A549 (cell line): ENCODE results near the gene JAML. TPM values are rescaled to one million over a fixed set of nuclear protein-coding genes. Genes with fewer than 3 reads are reported as not detected.

Experiments used
- ATAC-seq, 2 experiments: fragments of 200-7000 bp in 1 of 2; fragments of >200 bp in 1 of 2; cut with Nextera tagmentation in 1 of 2; cut with Tn5 transposase in 1 of 2; 3 replicates each; pipeline versions ENCODE4 v1.8.0 to v1.9.1; 2018 to 2020; ENCODE audit warnings: mild to moderate bottlenecking in 1 of 2, moderate library complexity in 1 of 2
- CTCF ChIA-PET: fragments of 300-600 bp; sonication (Branson Sonifier 250); formaldehyde crosslinking; extraction: SDS; loops from one replicate; lab custom pipeline; 2021; ENCODE audit warnings: antibody characterized with exemption, inconsistent platforms; lab: Yijun Ruan, JAX
- POLR2A ChIA-PET: fragments of 350-600 bp; formaldehyde crosslinking; extraction: SDS; loops from one replicate; lab custom pipeline; 2021; ENCODE audit warnings: antibody characterized with exemption, inconsistent platforms; lab: Yijun Ruan, JAX
- DNase-seq, 2 experiments: peaks; one replicate each; pipeline versions ENCODE4 v3.0.0 to v3.0.0-alpha.2; 2011 to 2016; ENCODE audit warnings: low read depth in 1 of 2, low spot score in 1 of 2
- FAIRE-seq: peaks from 2 replicates; lab custom pipeline; 2011; peaks lifted over from hg19 to GRCh38; lab: Jason Lieb, UNC
- H3K27ac ChIP-seq, 2 experiments: fragments of >200 bp; sonication (Bioruptor Twin); formaldehyde crosslinking; 3 replicates each; pipeline ENCODE4 v1.5.1; 2016 to 2017
- H3K4me1 ChIP-seq: fragments of >200 bp; sonication (Bioruptor Twin); formaldehyde crosslinking; 3 replicates; pipeline ENCODE4 v1.6.1; 2016
- H3K4me2 ChIP-seq: fragments of >200 bp; sonication (Bioruptor Twin); formaldehyde crosslinking; 3 replicates; pipeline ENCODE4 v1.6.1; 2016
- H3K4me3 ChIP-seq: fragments of >200 bp; sonication (Bioruptor Twin); formaldehyde crosslinking; 3 replicates; pipeline ENCODE4 v1.5.1; 2016
- H3K9me3 ChIP-seq: fragments of >200 bp; sonication (Bioruptor Twin); formaldehyde crosslinking; 3 replicates; pipeline ENCODE4 v1.6.1; 2016
- ATOH8 ChIP-seq: fragments of 250-450 bp; sonication (Bioruptor Pico); IDR thresholded peaks from 2 replicates; pipeline ENCODE4 v1.5.0; 2020; ENCODE audit warnings: low read depth, mild to moderate bottlenecking, moderate library complexity
- BHLHE40 ChIP-seq: IDR thresholded peaks from 2 replicates; pipeline ENCODE4 v1.6.1; 2012; ENCODE audit warnings: low read depth, low read length, inconsistent platforms
- CHD2 ChIP-seq: fragments of 150-350 bp; IDR thresholded peaks from 2 replicates; pipeline ENCODE4 v1.6.1; 2014; ENCODE audit warnings: low read length; ENCODE audit not compliant: partially characterized antibody
- CHD4 ChIP-seq: fragments of 200-600 bp; sonication (generic); IDR thresholded peaks from 2 replicates; pipeline ENCODE4 v1.6.1; 2016; ENCODE audit warnings: antibody characterized with exemption, mild to moderate bottlenecking, borderline replicate concordance
- CTCF ChIP-seq: fragments of >200 bp; sonication (Bioruptor Twin); formaldehyde crosslinking; IDR thresholded peaks from 3 replicates; pipeline ENCODE4 v1.5.1; 2016
- EP300 ChIP-seq, 2 experiments: fragments of >200 bp; sonication (Bioruptor Twin); formaldehyde crosslinking; IDR thresholded peaks; 2 replicates in 1 of 2; 3 replicates in 1 of 2; pipeline ENCODE4 v1.6.1; 2016 to 2017
- ESRRA ChIP-seq: fragments of 150-350 bp; IDR thresholded peaks from 2 replicates; pipeline ENCODE4 v1.6.1; 2014; ENCODE audit warnings: mild to moderate bottlenecking, low read length, borderline replicate concordance
- FOSL2 ChIP-seq, 2 experiments: fragments of 450-650 bp in 1 of 2; fragments of >200 bp in 1 of 2; sonication (Bioruptor Twin) in 1 of 2; formaldehyde crosslinking; IDR thresholded peaks; 2 replicates each; pipeline versions ENCODE4 v1.5.0 to v1.6.1; 2016 to 2020; ENCODE audit warnings: mild to moderate bottlenecking in 1 of 2, moderate library complexity in 1 of 2
- GATA3 ChIP-seq: IDR thresholded peaks from 2 replicates; pipeline ENCODE4 v1.6.1; 2012; ENCODE audit warnings: borderline replicate concordance
- HDAC2 ChIP-seq: fragments of 200-600 bp; sonication (generic); IDR thresholded peaks from 2 replicates; pipeline ENCODE4 v1.6.1; 2016
- HMGXB4 ChIP-seq: fragments of 250-450 bp; sonication (Bioruptor Pico); IDR thresholded peaks from 2 replicates; pipeline ENCODE4 v1.5.0; 2021; ENCODE audit warnings: mild to moderate bottlenecking, moderate library complexity, borderline replicate concordance
- KDM1A ChIP-seq: fragments of 200-600 bp; sonication (generic); IDR thresholded peaks from 2 replicates; pipeline ENCODE4 v1.6.1; 2016; ENCODE audit warnings: low read depth, mild to moderate bottlenecking
- KDM5A ChIP-seq: fragments of 200-600 bp; sonication (generic); IDR thresholded peaks from 2 replicates; pipeline ENCODE4 v1.6.1; 2016; ENCODE audit warnings: antibody characterized with exemption, mild to moderate bottlenecking
- MAFK ChIP-seq: fragments of 450-650 bp; IDR thresholded peaks from 2 replicates; pipeline ENCODE4 v1.6.1; 2014; ENCODE audit not compliant: partially characterized antibody
- MAX ChIP-seq: IDR thresholded peaks from 2 replicates; pipeline ENCODE4 v1.6.1; 2012
- NFE2L2 ChIP-seq: fragments of 150-350 bp; conservative IDR thresholded peaks from 2 replicates; pipeline ENCODE4 v1.6.1; 2014; ENCODE audit warnings: low read length
- NPAS2 ChIP-seq: fragments of 250-450 bp; sonication (Bioruptor Pico); IDR thresholded peaks from 2 replicates; pipeline ENCODE4 v1.8.0; 2022; ENCODE audit warnings: mild to moderate bottlenecking, moderate library complexity, borderline replicate concordance
- NR3C1 ChIP-seq: fragments of >200 bp; sonication (Bioruptor Twin); formaldehyde crosslinking; IDR thresholded peaks from 3 replicates; pipeline ENCODE4 v1.6.1; 2017
- PHF8 ChIP-seq: fragments of 200-600 bp; sonication (generic); IDR thresholded peaks from 2 replicates; pipeline ENCODE4 v1.6.1; 2016; ENCODE audit warnings: low read depth, mild to moderate bottlenecking, antibody characterized with exemption, moderate library complexity, borderline replicate concordance
- POLR2AphosphoS2 ChIP-seq: conservative IDR thresholded peaks from 2 replicates; pipeline ENCODE4 v1.6.1; 2012; ENCODE audit warnings: low read length, improper control_type of control experiment, inconsistent platforms
- RARB ChIP-seq: fragments of 250-450 bp; sonication (Bioruptor Pico); IDR thresholded peaks from 2 replicates; pipeline ENCODE4 v1.8.0; 2021; ENCODE audit warnings: mild to moderate bottlenecking, moderate library complexity
- RCOR1 ChIP-seq: fragments of 150-350 bp; IDR thresholded peaks from 2 replicates; pipeline ENCODE4 v1.6.1; 2014; ENCODE audit warnings: antibody characterized with exemption, low read length, low read depth
- RFX5 ChIP-seq: fragments of 450-650 bp; IDR thresholded peaks from 2 replicates; pipeline ENCODE4 v1.7.1; 2014; ENCODE audit warnings: antibody characterized with exemption, mild to moderate bottlenecking, moderate library complexity
- RNF2 ChIP-seq: fragments of 200-600 bp; sonication (generic); IDR thresholded peaks from 2 replicates; pipeline ENCODE4 v1.6.1; 2016; ENCODE audit warnings: low read depth, mild to moderate bottlenecking, antibody characterized with exemption, moderate library complexity, borderline replicate concordance
- ZC3H11A ChIP-seq: fragments of 450-650 bp; IDR thresholded peaks from 2 replicates; pipeline ENCODE4 v1.6.1; 2014; ENCODE audit warnings: antibody characterized with exemption, mild to moderate bottlenecking
- ZNF302 ChIP-seq: fragments of 250-450 bp; sonication (Bioruptor Pico); IDR thresholded peaks from 2 replicates; pipeline ENCODE4 v1.9.0; 2021; ENCODE audit warnings: inconsistent platforms, mild to moderate bottlenecking, moderate library complexity
- ZSCAN20 ChIP-seq: fragments of 250-450 bp; sonication (Bioruptor Pico); IDR thresholded peaks from 2 replicates; pipeline ENCODE4 v1.8.0; 2022; ENCODE audit warnings: mild to moderate bottlenecking, moderate library complexity
- WGBS: methylation state at CpG from one replicate; pipeline ENCODE4 v1.1.6; 2017; ENCODE audit errors: missing lambda C conversion rate; 5-methylcytosine and 5-hydroxymethylcytosine counted together
- polyA plus RNA-seq, 4 experiments: library from polyadenylated mRNA; depleted of rRNA in 3 of 4; stranded (reverse); fragments of >200 nt; fragmentation: RNase III in 1 of 4; extraction: RNeasy Plus Mini Kit Qiagen cat#74134 plus additional on column Dnase treatment in 1 of 4; gene quantifications; 2 replicates in 3 of 4; 3 replicates in 1 of 4; pipeline ENCODE4 v1.2.3, GENCODE V29; 2011 to 2017

The JAML gene
- polyA plus RNA-seq, 2 of the 4 experiments (the other 2 are of a cell fraction) = not detected

- Histone ChIP-seq H3K9me3 (no peaks in the 10 kb centered on the region), H3K27ac (no peak overlapping the region), H3K4me3 (no peak overlapping the region), H3K4me1 (no peaks in the 10 kb centered on the region), H3K4me2 (no peak overlapping the region)
- POLR2A ChIA-PET = no interaction called here
- FAIRE-seq (no peak), ATAC-seq (no peak), DNase-seq (no peak)
- CTCF ChIA-PET = interaction anchor here (1.2 kb wide), 2 partner anchors 13 to 287 kb away, joined by 3 to 4 read pairs; no protein-coding TSS in a partner anchor
- WGBS = 62% methylated on average over 9 of the region's 9 CpGs
- no peak for TF ChIP-seq NR3C1
- TF ChIP-seq ATOH8 (CRISPR knock-in tag) = no peak
- no peak for TF ChIP-seq RNF2
- no peak for TF ChIP-seq ZSCAN20 (CRISPR knock-in tag)
- TF ChIP-seq FOSL2 (IDR thresholded peaks at IDR 0.05) = no peak
- TF ChIP-seq FOSL2 (CRISPR knock-in tag; IDR thresholded peaks at IDR 0.05) = no peak
- TF ChIP-seq HDAC2 = no peak
- TF ChIP-seq KDM1A = no peak
- no peak for TF ChIP-seq BHLHE40
- TF ChIP-seq ZC3H11A = no peak
- no peak for TF ChIP-seq ZNF302 (CRISPR knock-in tag)
- no peak for TF ChIP-seq MAFK
- no peak for TF ChIP-seq RARB (CRISPR knock-in tag)
- TF ChIP-seq EP300 (IDR thresholded peaks at IDR 0.05) = no peak
- TF ChIP-seq CTCF = no peak
- TF ChIP-seq NFE2L2 = no peak
- no peak for TF ChIP-seq MAX
These were observed 23.7 kb downstream of the JAML start for GRCh38 chr11:118200901-118201680.

GRCh38 chr11:118200497-118200896 is 24.3 kb downstream of the JAML start:
- TF ChIP-seq POLR2AphosphoS2 (no peak), NPAS2 (CRISPR knock-in tag) (no peak), ESRRA (no peak), CHD4 (no peak), CHD2 (no peak)
- no peaks in the 10 kb centered on the region for H3K9me3 ChIP-seq
- no peak overlapping the region for H3K4me3 ChIP-seq
- peaks cover 4% of the 10 kb centered on the region; the same call in 2 of the 3 replicates for H3K4me1 ChIP-seq
- POLR2A ChIA-PET = no interaction called here
- CTCF ChIA-PET = no interaction called here
- FAIRE-seq = no peak
- no peak overlapping the region for H3K27ac ChIP-seq
- ATAC-seq = no peak
- H3K4me2 ChIP-seq = no peak overlapping the region
- 43% methylated on average over 5 of the region's 5 CpGs for WGBS
- no peak for DNase-seq

- TF ChIP-seq NR3C1 = no peak
- TF ChIP-seq MAFK = no peak
- no peak for TF ChIP-seq KDM5A
- TF ChIP-seq GATA3 = no peak
- no peak for TF ChIP-seq RFX5
- TF ChIP-seq ZSCAN20 (CRISPR knock-in tag) = no peak
- TF ChIP-seq RNF2 = no peak
- no peak for TF ChIP-seq HMGXB4
- no peak for TF ChIP-seq PHF8
- no peak for TF ChIP-seq CTCF
- no peak for TF ChIP-seq ZC3H11A
- no peak for TF ChIP-seq RCOR1
- Histone ChIP-seq H3K4me1 (peaks cover 16% of the 10 kb centered on the region), H3K4me2 (no peak overlapping the region), H3K9me3 (no peaks in the 10 kb centered on the region), H3K27ac (no peak overlapping the region), H3K4me3 (no peak overlapping the region)
- no peak for ATAC-seq
- ChIA-PET POLR2A (no interaction called here), CTCF (interaction anchor here (0.6 to 2.4 kb wide), 31 partner anchors 9 to 289 kb away, joined by 3 to 18 read pairs (median 5); partner anchors contain the start of gene MPZL3)
- DNase-seq = no peak
- 66% methylated on average over 6 of the region's 6 CpGs for WGBS
- no peak for FAIRE-seq
These were observed 25.7 kb downstream of the JAML start for GRCh38 chr11:118199135-118199534.
